Brain microvascular endothelial cell (primary cell): ENCODE measurements around the gene SLC35C1.

Experiments
- DNase-seq: peaks from one replicate; pipeline ENCODE4 v3.0.0-alpha.2; 2020
- H3K27ac ChIP-seq: fragments of 250-450 bp; sonication (Bioruptor Pico); 2 replicates; pipeline ENCODE4 v1.5.1; 2020; ENCODE audit warnings: mild to moderate bottlenecking, moderate library complexity
- H3K27me3 ChIP-seq: fragments of 250-450 bp; sonication (Bioruptor Pico); replicated peaks from 2 replicates; pipeline ENCODE4 v1.5.1; 2020; ENCODE audit warnings: mild to moderate bottlenecking
- H3K36me3 ChIP-seq: fragments of 250-450 bp; sonication (Bioruptor Pico); replicated peaks from 2 replicates; pipeline ENCODE4 v1.5.1; 2020; ENCODE audit warnings: mild to moderate bottlenecking
- H3K4me3 ChIP-seq: 2 replicates; pipeline ENCODE4 v1.5.1; 2011; ENCODE audit warnings: low read depth, mild to moderate bottlenecking, control low read depth, low read length, moderate library complexity
- in situ Hi-C: cut with HindIII; loops from 2 replicates; pipeline ENCODE4 v1.10.0; 2017; ENCODE audit warnings: low sequenced_read_pairs, low pct_ligation_motif_present
- TF ChIP-seq, protein P1 (sequence below): IDR thresholded peaks from 2 replicates; pipeline ENCODE4 v1.5.1; 2011; ENCODE audit warnings: low read depth, mild to moderate bottlenecking, moderate library complexity, low read length, control low read depth, inconsistent platforms; ENCODE audit errors: missing control alignments

SLC35C1 gene

GRCh38 chr11:45774786-45775185 lies 30.2 kb upstream of the SLC35C1 start:
- H3K27ac ChIP-seq: no peak overlapping the region
- in situ Hi-C loops: loop anchor here (25.0 kb wide), 1 partner anchor 387 kb away; no protein-coding TSS in a partner anchor
- H3K27me3 ChIP-seq: no peaks in the 10 kb centered on the region
- DNase-seq: no peak
- H3K4me3 ChIP-seq: no peak overlapping the region
- H3K36me3 ChIP-seq: no peaks in the 10 kb centered on the region
- TF ChIP-seq, protein P1, sequence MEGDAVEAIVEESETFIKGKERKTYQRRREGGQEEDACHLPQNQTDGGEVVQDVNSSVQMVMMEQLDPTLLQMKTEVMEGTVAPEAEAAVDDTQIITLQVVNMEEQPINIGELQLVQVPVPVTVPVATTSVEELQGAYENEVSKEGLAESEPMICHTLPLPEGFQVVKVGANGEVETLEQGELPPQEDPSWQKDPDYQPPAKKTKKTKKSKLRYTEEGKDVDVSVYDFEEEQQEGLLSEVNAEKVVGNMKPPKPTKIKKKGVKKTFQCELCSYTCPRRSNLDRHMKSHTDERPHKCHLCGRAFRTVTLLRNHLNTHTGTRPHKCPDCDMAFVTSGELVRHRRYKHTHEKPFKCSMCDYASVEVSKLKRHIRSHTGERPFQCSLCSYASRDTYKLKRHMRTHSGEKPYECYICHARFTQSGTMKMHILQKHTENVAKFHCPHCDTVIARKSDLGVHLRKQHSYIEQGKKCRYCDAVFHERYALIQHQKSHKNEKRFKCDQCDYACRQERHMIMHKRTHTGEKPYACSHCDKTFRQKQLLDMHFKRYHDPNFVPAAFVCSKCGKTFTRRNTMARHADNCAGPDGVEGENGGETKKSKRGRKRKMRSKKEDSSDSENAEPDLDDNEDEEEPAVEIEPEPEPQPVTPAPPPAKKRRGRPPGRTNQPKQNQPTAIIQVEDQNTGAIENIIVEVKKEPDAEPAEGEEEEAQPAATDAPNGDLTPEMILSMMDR: no peak

GRCh38 chr11:45777127-45777969 lies 27.6 kb upstream of the SLC35C1 start:
- Histone ChIP-seq H3K27me3 (no peaks in the 10 kb centered on the region), H3K27ac (no peak overlapping the region), H3K4me3 (no peak overlapping the region), H3K36me3 (no peaks in the 10 kb centered on the region)
- no peak for DNase-seq
- TF ChIP-seq, protein P1: no peak
- in situ Hi-C loops: no loop called here

DNA sequence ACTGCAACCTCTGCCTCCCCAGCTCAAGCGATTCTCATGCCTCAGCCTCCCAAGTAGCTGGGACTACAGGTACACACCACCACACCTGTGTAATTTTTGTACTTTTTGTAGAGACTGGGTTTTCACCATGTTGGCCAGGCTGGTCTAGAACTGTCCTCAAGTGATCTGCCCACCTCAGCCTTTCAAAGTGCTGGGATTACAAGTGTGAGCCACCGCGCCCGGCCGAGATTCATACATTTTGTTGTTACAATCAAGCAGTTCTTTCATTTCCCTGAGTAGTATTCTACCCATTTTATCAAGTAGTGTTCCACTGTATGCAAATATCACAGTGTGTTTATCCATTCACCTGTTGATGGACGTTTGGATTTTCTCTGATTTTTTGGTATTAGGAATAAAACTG lies 26.6 kb upstream of the SLC35C1 start:
- no peaks in the 10 kb centered on the region for H3K27me3 ChIP-seq
- DNase-seq: no peak
- TF ChIP-seq, protein P1: no peak
- in situ Hi-C loops: no loop called here
- H3K36me3 ChIP-seq: no peaks in the 10 kb centered on the region
- no peak overlapping the region for H3K4me3 ChIP-seq
- no peak overlapping the region for H3K27ac ChIP-seq

DNA sequence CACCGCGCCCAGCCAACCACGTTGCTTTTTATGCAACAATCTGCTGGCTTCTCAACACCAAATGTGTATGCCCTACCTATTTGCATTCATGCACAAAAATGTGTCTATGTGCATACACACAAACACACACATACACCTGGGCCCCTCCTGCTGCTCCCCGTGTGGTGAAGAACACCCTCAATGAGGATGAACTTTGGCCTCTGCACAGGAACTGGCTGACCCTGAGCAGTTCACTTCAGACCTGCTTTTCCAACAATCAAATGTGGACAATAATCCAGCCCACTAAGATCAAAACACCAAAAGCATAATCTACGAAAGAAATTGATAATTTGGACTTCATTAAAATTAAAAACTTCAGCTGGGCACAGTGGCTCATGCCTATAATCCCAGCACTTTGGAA lies 25.3 kb upstream of the SLC35C1 start:
- H3K36me3 ChIP-seq: no peaks in the 10 kb centered on the region
- in situ Hi-C loops: no loop called here
- no peak for DNase-seq
- no peak overlapping the region for H3K27ac ChIP-seq
- TF ChIP-seq, protein P1: no peak
- no peak overlapping the region for H3K4me3 ChIP-seq
- no peaks in the 10 kb centered on the region for H3K27me3 ChIP-seq

- no peak overlapping the region for H3K27ac ChIP-seq
- no peak for DNase-seq
- in situ Hi-C loops: no loop called here
- TF ChIP-seq, protein P1: no peak
- H3K36me3 ChIP-seq: no peaks in the 10 kb centered on the region
- no peaks in the 10 kb centered on the region for H3K27me3 ChIP-seq
- H3K4me3 ChIP-seq: no peak overlapping the region
These were observed 18.7 kb upstream of the SLC35C1 start for GRCh38 chr11:45786272-45786671.
